ENCODE measurements around the gene CCDC24.

Gene CCDC24

DNA sequence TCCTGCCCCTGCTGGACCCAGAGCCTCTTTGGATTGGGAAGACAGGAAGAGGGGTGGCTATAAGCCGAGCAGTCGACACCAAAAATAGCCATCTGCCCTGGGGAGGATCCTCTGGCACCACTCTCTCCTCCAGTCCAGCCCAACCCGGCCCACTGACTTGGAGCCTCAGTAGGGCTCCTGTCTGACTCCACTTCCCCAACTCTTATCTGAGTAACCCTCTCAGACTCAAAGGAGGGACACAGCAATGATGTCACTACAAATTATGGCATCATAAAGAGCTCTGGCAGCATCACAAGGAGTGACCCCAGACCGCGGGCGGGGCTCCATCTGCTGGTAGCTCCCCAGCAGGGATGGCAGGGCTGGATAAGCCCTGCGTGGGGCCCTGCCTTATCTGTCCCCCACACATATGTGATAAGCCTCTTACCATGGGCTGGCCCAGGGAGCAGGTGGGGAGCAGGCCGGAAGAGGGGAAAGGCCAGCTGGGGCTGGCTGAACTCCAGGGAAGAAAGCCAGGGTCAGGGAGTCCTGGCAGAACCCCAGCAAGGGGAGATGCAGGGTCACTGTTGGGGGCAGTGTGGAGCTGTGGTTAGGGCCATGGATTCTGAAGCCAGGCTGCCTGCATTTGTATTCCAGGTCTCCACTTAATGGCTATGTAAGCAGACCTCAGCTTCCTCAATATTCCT, 44.5 kb downstream of the CCDC24 start:
- peak overlapping the region; percentile 42 for H3K56ac ChIP-seq (ENCODE audit: low read length)
- H2BK120ac ChIP-seq (ENCODE audit: low read depth, low read length): no peak overlapping the region
- H4K5ac ChIP-seq (ENCODE audit: low read length): no peak overlapping the region
- peaks cover 9% of the 10 kb centered on the region for H3K4me1 ChIP-seq (ENCODE audit: control insufficient read depth, low read depth, low read length)
- no peaks in the 10 kb centered on the region for H3K36me3 ChIP-seq (ENCODE audit: control insufficient read depth, insufficient read depth, low read length)
- no peaks in the 10 kb centered on the region for H3K79me2 ChIP-seq (ENCODE audit: control insufficient read depth, insufficient read depth, low read length)
- no peak overlapping the region for H3K4ac ChIP-seq (ENCODE audit: low read depth, low read length)
- H3K27me3 ChIP-seq (ENCODE audit: insufficient read depth, low read length, poor library complexity): no peaks in the 10 kb centered on the region
- H4K8ac ChIP-seq (ENCODE audit: low read depth, low read length): no peak overlapping the region
- no CpG with 5 or more reads among the region's 8 CpGs for WGBS (ENCODE audit: extremely low coverage, insufficient coverage, low lambda C conversion rate)
- no peak overlapping the region for H3K4me3 ChIP-seq (ENCODE audit: low read length)
- peak overlapping the region; percentile 30 for H3K27ac ChIP-seq (ENCODE audit: low read depth, low read length)
- H3K9ac ChIP-seq (ENCODE audit: low read length): no peak overlapping the region
- no peak overlapping the region for H3K4me2 ChIP-seq (ENCODE audit: low read length)
- H3K79me1 ChIP-seq (ENCODE audit: low read length): no peaks in the 10 kb centered on the region
- H3K23ac ChIP-seq (ENCODE audit: low read length): no peak overlapping the region
- no peak overlapping the region for H2BK5ac ChIP-seq (ENCODE audit: low read length)
- DNase-seq: peak; percentile 74
- H2BK15ac ChIP-seq (replicated peaks; ENCODE audit: low read depth): no peak overlapping the region
- H2AK5ac ChIP-seq (ENCODE audit: low read length): peak overlapping the region; percentile 44
- H3K18ac ChIP-seq (ENCODE audit: low read length): no peak overlapping the region

- Histone ChIP-seq H2BK15ac (replicated peaks; ENCODE audit: low read depth) (no peak overlapping the region), H3K4me1 (ENCODE audit: control insufficient read depth, low read depth, low read length) (peaks cover 9% of the 10 kb centered on the region), H2BK5ac (ENCODE audit: low read length) (no peak overlapping the region), H2BK120ac (ENCODE audit: low read depth, low read length) (no peak overlapping the region), H3K27ac (ENCODE audit: low read depth, low read length) (peak overlapping the region; percentile 30), H3K18ac (ENCODE audit: low read length) (no peak overlapping the region), H3K23ac (ENCODE audit: low read length) (no peak overlapping the region), H3K36me3 (ENCODE audit: control insufficient read depth, insufficient read depth, low read length) (no peaks in the 10 kb centered on the region), H3K27me3 (ENCODE audit: insufficient read depth, low read length, poor library complexity) (no peaks in the 10 kb centered on the region), H3K9ac (ENCODE audit: low read length) (no peak overlapping the region), H3K79me1 (ENCODE audit: low read length) (no peaks in the 10 kb centered on the region), H4K5ac (ENCODE audit: low read length) (no peak overlapping the region), H2AK5ac (ENCODE audit: low read length) (no peak overlapping the region), H3K4me2 (ENCODE audit: low read length) (no peak overlapping the region), H3K4ac (ENCODE audit: low read depth, low read length) (no peak overlapping the region), H4K8ac (ENCODE audit: low read depth, low read length) (no peak overlapping the region), H3K4me3 (ENCODE audit: low read length) (no peak overlapping the region), H3K79me2 (ENCODE audit: control insufficient read depth, insufficient read depth, low read length) (no peaks in the 10 kb centered on the region), H3K56ac (ENCODE audit: low read length) (peak overlapping the region; percentile 42)
- no CpG with 5 or more reads among the region's 6 CpGs for WGBS (ENCODE audit: extremely low coverage, insufficient coverage, low lambda C conversion rate)
- DNase-seq: peak; percentile 81
These were observed 45.2 kb downstream of the CCDC24 start for GRCh38 chr1:44036409-44037139.

- Histone ChIP-seq H3K23ac (ENCODE audit: low read length) (no peak overlapping the region), H3K9ac (ENCODE audit: low read length) (no peak overlapping the region), H3K79me2 (ENCODE audit: control insufficient read depth, insufficient read depth, low read length) (no peaks in the 10 kb centered on the region), H3K36me3 (ENCODE audit: control insufficient read depth, insufficient read depth, low read length) (no peaks in the 10 kb centered on the region), H3K79me1 (ENCODE audit: low read length) (no peaks in the 10 kb centered on the region), H2BK120ac (ENCODE audit: low read depth, low read length) (no peak overlapping the region), H3K4ac (ENCODE audit: low read depth, low read length) (no peak overlapping the region), H3K4me2 (ENCODE audit: low read length) (no peak overlapping the region), H3K27ac (ENCODE audit: low read depth, low read length) (no peak overlapping the region), H2BK5ac (ENCODE audit: low read length) (no peak overlapping the region), H3K4me1 (ENCODE audit: control insufficient read depth, low read depth, low read length) (peaks cover 5% of the 10 kb centered on the region), H2AK5ac (ENCODE audit: low read length) (no peak overlapping the region), H3K56ac (ENCODE audit: low read length) (no peak overlapping the region), H3K4me3 (ENCODE audit: low read length) (no peak overlapping the region), H4K8ac (ENCODE audit: low read depth, low read length) (no peak overlapping the region), H3K27me3 (ENCODE audit: insufficient read depth, low read length, poor library complexity) (no peaks in the 10 kb centered on the region), H2BK15ac (replicated peaks; ENCODE audit: low read depth) (no peak overlapping the region), H3K18ac (ENCODE audit: low read length) (no peak overlapping the region), H4K5ac (ENCODE audit: low read length) (no peak overlapping the region)
- WGBS (ENCODE audit: extremely low coverage, insufficient coverage, low lambda C conversion rate): no CpG with 5 or more reads among the region's 5 CpGs
- no peak for DNase-seq
These were observed 45.8 kb downstream of the CCDC24 start for GRCh38 chr1:44037154-44037553.

DNA sequence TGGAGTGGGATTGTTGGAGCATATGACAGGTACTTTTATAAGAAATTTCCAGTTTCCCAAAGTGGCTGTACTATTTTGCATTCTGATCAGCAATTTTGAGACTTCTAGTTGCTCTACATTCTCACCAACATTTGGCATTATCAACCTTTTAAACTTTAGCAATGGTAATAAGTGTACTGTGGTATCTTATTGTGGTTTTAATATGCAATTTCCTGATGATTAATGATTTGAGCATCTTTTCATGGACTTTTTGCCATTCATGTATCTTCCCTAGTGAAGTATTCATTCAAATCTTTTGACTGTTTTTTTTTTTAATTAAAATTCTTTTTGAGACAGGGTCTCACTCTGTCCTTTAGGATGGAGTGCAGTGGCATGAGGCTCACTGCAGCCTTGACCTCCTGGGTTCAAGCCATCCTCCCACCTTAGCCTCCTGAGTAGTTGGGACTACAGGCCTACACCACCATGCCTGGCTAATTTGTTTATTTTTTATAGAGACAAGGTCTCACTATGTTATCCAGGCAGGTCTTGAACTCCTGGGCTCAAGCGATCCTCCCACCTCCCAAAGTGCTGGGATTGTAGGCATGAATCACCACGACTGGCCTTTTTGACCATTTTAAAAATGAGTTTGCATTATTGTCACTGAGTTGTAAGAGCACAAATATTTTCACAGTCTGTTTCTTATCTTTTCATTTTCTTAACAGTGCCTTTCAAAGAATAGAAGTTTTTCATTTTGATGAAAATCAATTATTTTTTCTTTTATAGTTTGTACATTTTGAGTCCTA, 47.7 kb downstream of the CCDC24 start:
- Histone ChIP-seq H2AK5ac (ENCODE audit: low read length) (no peak overlapping the region), H3K4me1 (ENCODE audit: control insufficient read depth, low read depth, low read length) (peaks cover 5% of the 10 kb centered on the region), H3K4me2 (ENCODE audit: low read length) (no peak overlapping the region), H3K23ac (ENCODE audit: low read length) (no peak overlapping the region), H3K36me3 (ENCODE audit: control insufficient read depth, insufficient read depth, low read length) (no peaks in the 10 kb centered on the region), H3K9ac (ENCODE audit: low read length) (no peak overlapping the region), H3K27me3 (ENCODE audit: insufficient read depth, low read length, poor library complexity) (no peaks in the 10 kb centered on the region), H2BK120ac (ENCODE audit: low read depth, low read length) (no peak overlapping the region), H3K79me2 (ENCODE audit: control insufficient read depth, insufficient read depth, low read length) (no peaks in the 10 kb centered on the region), H3K18ac (ENCODE audit: low read length) (no peak overlapping the region), H4K5ac (ENCODE audit: low read length) (no peak overlapping the region), H3K27ac (ENCODE audit: low read depth, low read length) (no peak overlapping the region), H2BK5ac (ENCODE audit: low read length) (no peak overlapping the region), H2BK15ac (replicated peaks; ENCODE audit: low read depth) (no peak overlapping the region), H3K4me3 (ENCODE audit: low read length) (no peak overlapping the region), H3K56ac (ENCODE audit: low read length) (no peak overlapping the region), H3K4ac (ENCODE audit: low read depth, low read length) (no peak overlapping the region), H4K8ac (ENCODE audit: low read depth, low read length) (no peak overlapping the region), H3K79me1 (ENCODE audit: low read length) (no peaks in the 10 kb centered on the region)
- no CpG with 5 or more reads among the region's 2 CpGs for WGBS (ENCODE audit: extremely low coverage, insufficient coverage, low lambda C conversion rate)
- DNase-seq: no peak

- no peak overlapping the region for H4K8ac ChIP-seq (ENCODE audit: low read depth, low read length)
- H3K4me1 ChIP-seq (ENCODE audit: control insufficient read depth, low read depth, low read length): peaks cover 5% of the 10 kb centered on the region
- no peaks in the 10 kb centered on the region for H3K36me3 ChIP-seq (ENCODE audit: control insufficient read depth, insufficient read depth, low read length)
- H3K9ac ChIP-seq (ENCODE audit: low read length): no peak overlapping the region
- H3K4ac ChIP-seq (ENCODE audit: low read depth, low read length): no peak overlapping the region
- H2BK15ac ChIP-seq (replicated peaks; ENCODE audit: low read depth): no peak overlapping the region
- no peak overlapping the region for H3K56ac ChIP-seq (ENCODE audit: low read length)
- no peak overlapping the region for H4K5ac ChIP-seq (ENCODE audit: low read length)
- H3K23ac ChIP-seq (ENCODE audit: low read length): no peak overlapping the region
- DNase-seq: no peak
- H3K27me3 ChIP-seq (ENCODE audit: insufficient read depth, low read length, poor library complexity): no peaks in the 10 kb centered on the region
- no peak overlapping the region for H3K18ac ChIP-seq (ENCODE audit: low read length)
- H3K4me2 ChIP-seq (ENCODE audit: low read length): no peak overlapping the region
- no peak overlapping the region for H3K27ac ChIP-seq (ENCODE audit: low read depth, low read length)
- H2BK120ac ChIP-seq (ENCODE audit: low read depth, low read length): no peak overlapping the region
- no peaks in the 10 kb centered on the region for H3K79me1 ChIP-seq (ENCODE audit: low read length)
- no peak overlapping the region for H3K4me3 ChIP-seq (ENCODE audit: low read length)
- no CpG with 5 or more reads among the region's 2 CpGs for WGBS (ENCODE audit: extremely low coverage, insufficient coverage, low lambda C conversion rate)
- H3K79me2 ChIP-seq (ENCODE audit: control insufficient read depth, insufficient read depth, low read length): no peaks in the 10 kb centered on the region
- no peak overlapping the region for H2BK5ac ChIP-seq (ENCODE audit: low read length)
- no peak overlapping the region for H2AK5ac ChIP-seq (ENCODE audit: low read length)
These were observed 49.0 kb downstream of the CCDC24 start for GRCh38 chr1:44040418-44040817.

All from mesendoderm (in vitro differentiated cells).